ENCODE results near the gene NRBF2.
"Not testable (repeated sequence)": the region's sequence is repeated elsewhere in the genome, so short reads cannot be mapped to it uniquely, and the experiment has no call there.

The NRBF2 gene

DNA sequence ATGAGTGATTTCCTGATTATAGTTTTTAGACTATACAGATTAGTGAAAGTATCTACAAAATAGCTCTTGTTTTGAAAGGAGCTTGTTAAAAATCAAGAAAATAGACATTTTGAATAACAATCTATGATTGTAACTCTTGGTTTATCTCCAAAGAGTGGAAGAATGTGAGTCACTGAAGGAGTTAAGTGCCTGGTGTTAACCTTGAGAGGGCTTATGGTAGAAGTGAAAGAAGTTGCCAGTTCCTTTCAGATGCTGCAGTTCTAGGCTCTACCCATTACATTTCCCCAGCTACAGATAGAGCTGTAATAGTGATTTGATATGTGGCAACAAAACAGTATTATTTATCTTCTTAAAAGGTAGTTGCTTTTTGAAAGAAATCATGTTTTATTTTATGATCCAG, 12.7 kb downstream of the NRBF2 start:
- TF ChIP-seq, protein P1, sequence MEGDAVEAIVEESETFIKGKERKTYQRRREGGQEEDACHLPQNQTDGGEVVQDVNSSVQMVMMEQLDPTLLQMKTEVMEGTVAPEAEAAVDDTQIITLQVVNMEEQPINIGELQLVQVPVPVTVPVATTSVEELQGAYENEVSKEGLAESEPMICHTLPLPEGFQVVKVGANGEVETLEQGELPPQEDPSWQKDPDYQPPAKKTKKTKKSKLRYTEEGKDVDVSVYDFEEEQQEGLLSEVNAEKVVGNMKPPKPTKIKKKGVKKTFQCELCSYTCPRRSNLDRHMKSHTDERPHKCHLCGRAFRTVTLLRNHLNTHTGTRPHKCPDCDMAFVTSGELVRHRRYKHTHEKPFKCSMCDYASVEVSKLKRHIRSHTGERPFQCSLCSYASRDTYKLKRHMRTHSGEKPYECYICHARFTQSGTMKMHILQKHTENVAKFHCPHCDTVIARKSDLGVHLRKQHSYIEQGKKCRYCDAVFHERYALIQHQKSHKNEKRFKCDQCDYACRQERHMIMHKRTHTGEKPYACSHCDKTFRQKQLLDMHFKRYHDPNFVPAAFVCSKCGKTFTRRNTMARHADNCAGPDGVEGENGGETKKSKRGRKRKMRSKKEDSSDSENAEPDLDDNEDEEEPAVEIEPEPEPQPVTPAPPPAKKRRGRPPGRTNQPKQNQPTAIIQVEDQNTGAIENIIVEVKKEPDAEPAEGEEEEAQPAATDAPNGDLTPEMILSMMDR (IDR thresholded peaks at IDR 0.05; ENCODE audit: borderline replicate concordance, control extremely low read depth, extremely low read depth, insufficient read depth, missing control alignments) = no peak
- in situ Hi-C loops (cut with MboI; ENCODE audit: low sequenced_read_pairs, unreplicated experiment) = no loop called here
- no peak for DNase-seq (ENCODE audit: low spot score)

DNA sequence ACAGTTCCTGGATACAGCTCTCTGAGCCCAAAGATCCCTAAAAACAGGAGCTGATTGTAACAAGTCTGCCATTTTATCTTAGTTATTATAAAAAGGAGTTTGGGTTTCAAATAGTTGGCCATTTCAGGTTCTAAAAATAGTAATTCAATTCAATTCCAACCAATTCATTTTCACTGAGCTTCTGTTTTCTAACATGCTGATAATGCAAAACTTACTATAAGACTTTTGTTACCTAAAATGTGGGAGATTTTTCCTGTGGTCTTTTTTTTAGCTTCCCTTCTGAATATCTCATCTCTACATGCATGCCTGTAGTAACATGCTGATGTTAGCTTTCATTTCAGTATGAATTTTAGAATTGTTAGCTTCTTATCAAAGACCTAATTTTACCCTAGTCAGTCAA, 13.4 kb downstream of the NRBF2 start:
- TF ChIP-seq, protein P1 (IDR thresholded peaks at IDR 0.05; ENCODE audit: borderline replicate concordance, control extremely low read depth, extremely low read depth, insufficient read depth, missing control alignments) = no peak
- DNase-seq (ENCODE audit: low spot score) = no peak
- in situ Hi-C loops (cut with MboI; ENCODE audit: low sequenced_read_pairs, unreplicated experiment) = no loop called here

DNA sequence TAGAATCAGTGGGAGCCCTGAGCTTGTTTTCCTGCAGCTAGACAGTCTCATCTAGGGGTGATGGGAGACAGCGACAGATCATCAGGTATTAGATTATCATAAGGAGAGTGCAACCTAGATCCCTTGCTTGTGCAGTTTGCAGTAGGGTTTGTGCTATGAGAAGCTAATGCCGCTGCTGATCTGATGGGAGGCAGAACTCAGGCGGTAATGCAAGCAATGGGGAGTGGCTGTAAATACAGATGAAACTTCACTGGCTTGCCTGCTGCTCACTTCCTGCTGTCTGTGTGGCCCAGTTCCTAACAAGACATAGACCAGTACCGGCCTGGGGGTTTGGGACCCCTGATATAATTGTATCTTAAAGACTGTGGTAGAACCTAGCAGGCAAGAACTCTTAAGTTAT, 17.6 kb downstream of the NRBF2 start:
- no peak for DNase-seq (ENCODE audit: low spot score)
- TF ChIP-seq, protein P1 (IDR thresholded peaks at IDR 0.05; ENCODE audit: borderline replicate concordance, control extremely low read depth, extremely low read depth, insufficient read depth, missing control alignments) = no peak
- in situ Hi-C loops (cut with MboI; ENCODE audit: low sequenced_read_pairs, unreplicated experiment) = no loop called here

DNA sequence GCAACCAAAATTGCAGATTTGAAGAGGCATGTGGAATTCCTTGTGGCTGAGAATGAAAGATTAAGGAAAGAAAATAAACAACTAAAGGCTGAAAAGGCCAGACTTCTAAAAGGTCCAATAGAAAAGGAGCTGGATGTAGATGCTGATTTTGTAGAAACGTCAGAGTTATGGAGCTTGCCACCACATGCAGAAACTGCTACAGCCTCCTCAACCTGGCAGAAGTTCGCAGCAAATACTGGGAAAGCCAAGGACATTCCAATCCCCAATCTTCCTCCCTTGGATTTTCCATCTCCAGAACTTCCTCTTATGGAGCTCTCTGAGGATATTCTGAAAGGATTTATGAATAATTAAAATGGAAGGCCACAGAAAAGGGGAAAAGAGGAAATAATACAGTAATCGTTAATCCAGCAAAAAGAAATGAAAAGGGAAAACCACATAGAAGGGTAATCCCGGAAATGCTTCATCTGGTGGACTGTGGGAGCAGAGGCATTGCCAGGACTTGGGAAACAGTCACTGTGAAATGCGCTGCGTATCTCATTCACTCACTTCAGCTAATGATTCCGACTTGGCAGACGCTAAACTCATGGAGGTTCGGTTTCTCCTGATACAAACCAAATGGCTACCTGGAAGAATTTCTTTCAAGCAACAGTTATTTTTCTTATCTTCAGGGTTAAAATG, 20.9 kb downstream of the NRBF2 start:
- in situ Hi-C loops (cut with MboI; ENCODE audit: low sequenced_read_pairs, unreplicated experiment); DNase-seq (ENCODE audit: low spot score): not testable (repeated sequence)

DNA sequence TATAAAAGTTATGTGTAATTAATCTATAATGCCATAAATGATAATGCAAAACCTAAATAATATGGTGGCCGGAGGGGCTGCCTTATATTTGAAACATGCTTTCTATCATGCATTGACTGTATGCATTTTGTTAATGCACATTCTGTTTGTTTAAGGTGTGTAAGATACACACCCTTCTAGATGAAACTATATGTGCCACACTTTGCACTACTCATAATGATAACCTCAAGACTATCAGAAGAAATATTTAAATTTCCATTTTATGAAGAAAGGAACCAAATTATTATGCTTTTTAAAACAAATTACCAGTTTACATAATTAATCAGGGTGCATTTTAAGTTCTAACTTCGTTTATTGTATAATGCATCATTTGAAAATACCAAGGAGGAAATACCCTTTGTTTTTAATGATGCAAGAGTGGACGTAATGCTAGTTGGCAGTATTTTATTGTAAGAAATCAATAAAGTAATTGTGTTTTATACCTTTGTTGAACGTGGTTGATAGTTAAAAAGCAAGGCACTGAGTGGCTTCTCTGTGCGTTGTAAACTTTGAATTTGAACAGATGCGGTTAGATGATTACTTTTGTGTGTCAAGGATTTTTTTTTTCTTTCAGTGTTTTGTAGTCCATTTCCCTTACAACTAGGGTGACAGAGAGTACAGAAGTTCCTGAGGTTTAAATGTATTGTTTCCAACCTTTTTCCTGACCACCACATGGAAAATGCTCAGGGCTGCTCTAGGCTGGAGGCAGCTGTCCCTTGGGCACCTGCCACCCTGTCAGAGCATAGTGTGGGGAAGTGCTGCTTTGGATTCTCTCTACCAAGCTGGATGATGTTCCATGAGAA, 21.6 kb downstream of the NRBF2 start:
- DNase-seq (ENCODE audit: low spot score) = no peak
- TF ChIP-seq, protein P1 (IDR thresholded peaks at IDR 0.05; ENCODE audit: borderline replicate concordance, control extremely low read depth, extremely low read depth, insufficient read depth, missing control alignments) = no peak
- in situ Hi-C loops (cut with MboI; ENCODE audit: low sequenced_read_pairs, unreplicated experiment) = no loop called here

DNA sequence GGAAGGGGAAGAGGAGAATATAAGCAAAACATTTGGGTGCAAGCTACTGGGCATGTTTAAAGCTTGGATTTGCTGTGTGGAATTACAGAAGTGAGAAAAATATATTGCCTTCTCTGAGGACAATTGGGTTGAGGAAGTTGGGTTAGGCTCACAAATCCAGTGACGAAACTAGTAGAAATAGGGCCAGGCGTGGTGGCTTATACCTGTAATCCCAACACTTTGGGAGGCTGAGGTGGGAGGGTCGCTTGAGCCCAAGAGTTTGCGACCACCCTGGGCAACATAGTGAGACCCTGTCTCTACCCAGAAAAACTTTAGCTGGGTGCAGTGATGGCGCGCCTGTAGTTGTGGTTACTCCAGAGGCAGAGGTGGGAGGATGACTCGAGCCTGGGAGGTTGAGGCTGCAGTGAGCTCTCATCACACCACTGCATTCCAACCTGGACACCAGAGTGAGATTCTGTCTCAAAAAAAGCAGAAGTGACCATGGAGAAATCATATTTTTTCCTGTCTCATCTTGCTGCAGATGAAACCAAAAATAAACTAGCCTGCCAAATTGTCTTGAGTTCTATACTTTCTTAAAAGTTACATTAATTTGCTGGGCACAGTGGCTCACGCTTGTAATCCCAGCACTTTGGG, 22.4 kb downstream of the NRBF2 start:
- in situ Hi-C loops (cut with MboI; ENCODE audit: low sequenced_read_pairs, unreplicated experiment) = no loop called here
- no peak for DNase-seq (ENCODE audit: low spot score)
- TF ChIP-seq, protein P1 (IDR thresholded peaks at IDR 0.05; ENCODE audit: borderline replicate concordance, control extremely low read depth, extremely low read depth, insufficient read depth, missing control alignments) = no peak

DNA sequence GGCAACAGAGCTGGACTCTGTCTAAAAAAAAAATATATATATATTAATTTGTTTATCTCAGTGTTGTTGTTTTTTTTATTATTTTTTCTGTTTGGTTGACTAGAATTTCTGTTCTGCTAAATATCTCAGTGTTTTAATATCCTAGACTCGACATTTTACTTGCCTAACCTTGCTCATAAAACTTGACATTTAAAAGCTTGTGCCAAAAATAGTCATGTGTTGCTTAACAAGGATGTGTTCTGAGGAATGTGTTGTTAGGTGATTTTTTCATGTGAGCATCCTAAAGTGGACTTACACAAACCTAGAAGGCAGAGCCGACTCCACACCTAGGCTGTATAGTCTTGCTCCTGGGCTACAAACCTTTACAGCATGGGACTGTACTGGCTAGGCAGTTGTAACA, 23.1 kb downstream of the NRBF2 start:
- TF ChIP-seq, protein P1 (IDR thresholded peaks at IDR 0.05; ENCODE audit: borderline replicate concordance, control extremely low read depth, extremely low read depth, insufficient read depth, missing control alignments) = no peak
- in situ Hi-C loops (cut with MboI; ENCODE audit: low sequenced_read_pairs, unreplicated experiment) = no loop called here
- no peak for DNase-seq (ENCODE audit: low spot score)

Measured in GM13976 (cell line).